CD14-positive monocyte (primary cell): ENCODE data around the gene RASIP1. TPM values are rescaled to one million over a fixed set of nuclear protein-coding genes. Genes with fewer than 3 reads are reported as not detected.

Experiments used
- DNase-seq, 3 donors: peaks; one replicate each; pipeline ENCODE4 v3.0.0-alpha.2; 2011 to 2022
- H2AFZ ChIP-seq: 2 replicates; pipeline ENCODE4 v1.6.0; 2012; ENCODE audit warnings: mild to moderate bottlenecking, low read depth, low read length, inconsistent platforms; ENCODE audit not compliant: insufficient read depth, poor library complexity, severe bottlenecking
- H3K27ac ChIP-seq, 2 donors: 1 replicate in 1 of 2; 2 replicates in 1 of 2; pipeline ENCODE4 v1.5.1; 2012 to 2013; ENCODE audit warnings: low read length in 2 of 2, control low read depth in 1 of 2, inconsistent platforms in 1 of 2, low read depth in 1 of 2, mild to moderate bottlenecking in 1 of 2
- H3K27me3 ChIP-seq, 2 donors: one replicate each; pipeline versions ENCODE4 v1.6.0 to v1.6.1; 2011 to 2013; ENCODE audit warnings: low read length in 2 of 2; ENCODE audit not compliant: control insufficient read depth in 2 of 2, insufficient read depth in 2 of 2
- H3K36me3 ChIP-seq, 2 donors: replicated peaks in 1 of 2; 1 replicate in 1 of 2; 2 replicates in 1 of 2; pipeline versions ENCODE4 v1.5.1 to v1.6.1; 2012 to 2013; ENCODE audit warnings: low read length in 2 of 2, control low read depth in 1 of 2, inconsistent platforms in 1 of 2, mild to moderate bottlenecking in 1 of 2; ENCODE audit not compliant: insufficient read depth in 2 of 2, control insufficient read depth in 1 of 2
- H3K4me1 ChIP-seq, 2 donors: 1 replicate in 1 of 2; 2 replicates in 1 of 2; pipeline versions ENCODE4 v1.5.1 to v1.6.1; 2012 to 2013; ENCODE audit warnings: low read length in 2 of 2, control low read depth in 1 of 2, inconsistent platforms in 1 of 2, mild to moderate bottlenecking in 1 of 2, moderate library complexity in 1 of 2; ENCODE audit not compliant: insufficient read depth in 2 of 2, control insufficient read depth in 1 of 2
- H3K4me2 ChIP-seq: replicated peaks from 2 replicates; pipeline ENCODE3; 2012; ENCODE audit warnings: low read length, moderate library complexity, mild to moderate bottlenecking; ENCODE audit not compliant: poor library complexity, severe bottlenecking; ENCODE audit errors: extremely low read depth
- H3K4me3 ChIP-seq, 3 experiments: fragments of 200-600 bp in 1 of 3; sonication (generic) in 1 of 3; replicated peaks in 1 of 3; 1 replicate in 2 of 3; 2 replicates in 1 of 3; pipeline ENCODE4 v1.5.1; 2011 to 2013; ENCODE audit warnings: low read length in 3 of 3, mild to moderate bottlenecking in 3 of 3, control low read depth in 2 of 3, low read depth in 2 of 3, inconsistent platforms in 1 of 3, moderate library complexity in 1 of 3
- H3K79me2 ChIP-seq: 2 replicates; pipeline ENCODE4 v1.6.0; 2012; ENCODE audit warnings: mild to moderate bottlenecking, control low read depth, inconsistent platforms, low read length, moderate library complexity; ENCODE audit not compliant: insufficient read depth
- H3K9ac ChIP-seq: 2 replicates; pipeline ENCODE4 v1.6.0; 2017; ENCODE audit warnings: low read length, mild to moderate bottlenecking; ENCODE audit not compliant: insufficient read depth, poor library complexity, severe bottlenecking
- H3K9me3 ChIP-seq, 2 donors: replicated peaks in 1 of 2; 1 replicate in 1 of 2; 2 replicates in 1 of 2; pipeline versions ENCODE4 v1.5.1 to v1.6.1; 2012 to 2013; ENCODE audit warnings: low read length in 2 of 2, control low read depth in 1 of 2; ENCODE audit not compliant: control insufficient read depth in 1 of 2, insufficient read depth in 1 of 2
- H4K20me1 ChIP-seq: 2 replicates; pipeline ENCODE4 v1.6.0; 2012; ENCODE audit warnings: mild to moderate bottlenecking, low read length, control low read depth, moderate library complexity; ENCODE audit not compliant: insufficient read depth
- H3K27ac Mint-ChIP-seq, 7 donors: one replicate each; pipeline ENCODE4 v1.8.0; 2020; ENCODE audit warnings: mild to moderate bottlenecking in 7 of 7, mixed read lengths in 7 of 7, moderate library complexity in 6 of 7, inconsistent platforms in 2 of 7
- H3K27me3 Mint-ChIP-seq, 3 donors: one replicate each; pipeline ENCODE4 v1.8.0; 2021 to 2022; ENCODE audit warnings: low read depth in 3 of 3, mild to moderate bottlenecking in 3 of 3, mixed read lengths in 3 of 3, moderate library complexity in 3 of 3, inconsistent platforms in 1 of 3
- H3K36me3 Mint-ChIP-seq, 2 donors: one replicate each; pipeline ENCODE4 v1.8.0; 2020; ENCODE audit warnings: mixed read lengths in 2 of 2, inconsistent platforms in 1 of 2, mild to moderate bottlenecking in 1 of 2
- H3K4me1 Mint-ChIP-seq: one replicate; pipeline ENCODE4 v1.8.0; 2020; ENCODE audit warnings: mild to moderate bottlenecking, mixed read lengths
- H3K4me3 Mint-ChIP-seq, 2 donors: one replicate each; pipeline ENCODE4 v1.8.0; 2020; ENCODE audit warnings: mild to moderate bottlenecking in 2 of 2, mixed read lengths in 2 of 2, moderate library complexity in 1 of 2
- H3K9me3 Mint-ChIP-seq, 7 donors: one replicate each; pipeline ENCODE4 v1.8.0; 2020 to 2022; ENCODE audit warnings: mixed read lengths in 7 of 7, mild to moderate bottlenecking in 6 of 7, moderate library complexity in 6 of 7, inconsistent platforms in 2 of 7
- CTCF ChIP-seq: fragments of 200-600 bp; IDR thresholded peaks from one replicate; pipeline ENCODE4 v1.8.0; 2022; ENCODE audit warnings: antibody characterized with exemption, mild to moderate bottlenecking
- WGBS: methylation state at CpG from one replicate; pipeline ENCODE4 v1.1.5; 2013; ENCODE audit warnings: missing lambda C conversion rate; ENCODE audit not compliant: insufficient coverage; 5-methylcytosine and 5-hydroxymethylcytosine counted together
- intact Hi-C, 2 donors: fragments of 100-400 bp; cut with micrococcal nuclease; formaldehyde crosslinking; loops; one replicate each; pipeline versions ENCODE4 v1.15.0 to v1.15.1; 2023
- polyA plus RNA-seq, 3 donors: library from polyadenylated mRNA; depleted of rRNA in 1 of 3; unstranded in 2 of 3; stranded (reverse) in 1 of 3; fragments of 300-500 nt in 2 of 3; fragments of >200 nt in 1 of 3; fragmentation: Illumina TruSeq in 2 of 3; gene quantifications; 1 replicate in 2 of 3; 2 replicates in 1 of 3; pipeline ENCODE4 v1.2.3, GENCODE V29; 2012 to 2021

The RASIP1 gene
- polyA plus RNA-seq, 3 donors, result 1.2 TPM; not detected in 2

DNA sequence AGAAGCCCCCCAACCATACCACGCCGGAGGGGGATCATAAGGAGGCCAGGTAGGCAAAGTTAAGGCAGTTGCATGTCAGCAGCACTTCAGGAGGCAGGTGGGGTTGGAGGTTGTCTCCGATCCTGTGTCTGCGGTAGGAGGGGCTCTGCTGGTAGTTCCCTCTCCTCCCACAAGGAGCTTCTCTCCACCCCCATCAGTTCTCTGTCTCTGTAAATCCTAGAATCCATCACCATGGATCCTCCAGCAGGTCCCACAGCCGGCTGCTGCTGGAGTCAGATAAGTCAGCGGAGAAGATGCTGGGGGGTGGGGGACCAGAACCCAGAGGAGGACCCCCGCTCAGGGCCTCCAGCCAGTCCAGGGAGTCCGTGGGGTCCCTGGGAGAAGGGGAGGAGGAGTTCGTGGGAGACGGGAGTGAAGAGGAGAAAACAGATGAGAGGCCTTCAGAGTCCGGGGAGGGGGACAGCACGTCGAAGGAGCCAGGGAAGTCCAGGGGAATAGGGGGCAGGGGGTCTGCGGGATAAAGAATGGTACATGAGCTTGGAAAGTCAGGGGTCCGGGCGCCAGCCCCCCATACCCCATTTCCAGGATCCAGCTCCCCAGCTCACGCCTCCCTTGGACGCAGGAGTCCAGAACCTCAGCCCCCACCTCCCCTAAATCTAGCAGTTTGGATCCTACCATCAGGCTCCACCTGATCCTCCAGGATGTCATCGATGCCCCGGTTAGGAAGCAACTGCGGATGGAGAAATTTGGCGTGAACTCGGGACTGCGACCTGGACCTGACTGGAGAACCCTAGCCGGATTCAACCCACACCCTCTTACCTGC lies 27.2 kb downstream of the RASIP1 start:
- Histone ChIP-seq H3K4me2 (peak overlapping the region; percentile 86), H3K27me3 (peaks cover 0 to 2% of the 10 kb centered on the region in 2 donors), H3K4me3 (peak overlapping the region; percentile 42 to 86 (median 67)), H3K79me2 (no peaks in the 10 kb centered on the region), H3K36me3 (no peaks in the 10 kb centered on the region), H4K20me1 (no peaks in the 10 kb centered on the region), H3K9me3 (peaks cover 0 to 9% of the 10 kb centered on the region in 2 donors), H3K9ac (no peak overlapping the region), H2AFZ (peak overlapping the region; percentile 99), H3K4me1 (peaks cover 19 to 21% of the 10 kb centered on the region in 2 donors), H3K27ac (no peak overlapping the region)
- WGBS, result 12% methylated on average over 15 of the region's 25 CpGs
- peak overlapping the region in 2 of 7 donors; percentile 55 to 85 for H3K27ac Mint-ChIP-seq
- H3K36me3 Mint-ChIP-seq, result no peaks in the 10 kb centered on the region
- H3K4me3 Mint-ChIP-seq, result peak overlapping the region; percentile 79 to 80
- H3K4me1 Mint-ChIP-seq, result peaks cover 14% of the 10 kb centered on the region
- intact Hi-C loops, result loop anchor here in 1 of 2 donors (10.0 kb wide), 1 partner anchor 68 kb away; the partner anchor contains the start of gene CA11
- TF ChIP-seq CTCF, result no peak
- peaks cover 6 to 10% (median 6%) of the 10 kb centered on the region in 3 donors for H3K27me3 Mint-ChIP-seq
- peaks cover 0 to 14% (median 4%) of the 10 kb centered on the region in 7 donors for H3K9me3 Mint-ChIP-seq
- no peak for DNase-seq

GRCh38 chr19:48711106-48711662 lies 29.2 kb downstream of the RASIP1 start:
- no peak for TF ChIP-seq CTCF
- intact Hi-C loops, result loop anchor here in 1 of 2 donors (10.0 kb wide), 1 partner anchor 66 kb away; the partner anchor contains the start of gene CA11
- H3K36me3 ChIP-seq, result no peaks in the 10 kb centered on the region
- Mint-ChIP-seq H3K9me3 (peaks cover 0 to 14% (median 6%) of the 10 kb centered on the region in 7 donors), H3K4me3 (no peak overlapping the region), H3K27me3 (peaks cover 6% of the 10 kb centered on the region in 3 donors), H3K4me1 (peaks cover 14% of the 10 kb centered on the region), H3K27ac (no peak overlapping the region), H3K36me3 (no peaks in the 10 kb centered on the region)
- H4K20me1 ChIP-seq, result no peaks in the 10 kb centered on the region
- peaks cover 19 to 21% of the 10 kb centered on the region in 2 donors for H3K4me1 ChIP-seq
- no peak overlapping the region for H3K9ac ChIP-seq
- peaks cover 0 to 2% of the 10 kb centered on the region in 2 donors for H3K27me3 ChIP-seq
- no peak overlapping the region for H3K4me2 ChIP-seq
- no peak for DNase-seq
- WGBS, result 92% methylated on average over 2 of the region's 4 CpGs
- H3K4me3 ChIP-seq, result no peak overlapping the region
- peaks cover 0 to 9% of the 10 kb centered on the region in 2 donors for H3K9me3 ChIP-seq
- no peak overlapping the region for H2AFZ ChIP-seq
- no peaks in the 10 kb centered on the region for H3K79me2 ChIP-seq
- no peak overlapping the region for H3K27ac ChIP-seq
